ENCODE measurements around the gene PTS.
"Not testable (repeated sequence)": the region's sequence is repeated elsewhere in the genome, so short reads cannot be mapped to it uniquely, and the experiment has no call there.

DNA sequence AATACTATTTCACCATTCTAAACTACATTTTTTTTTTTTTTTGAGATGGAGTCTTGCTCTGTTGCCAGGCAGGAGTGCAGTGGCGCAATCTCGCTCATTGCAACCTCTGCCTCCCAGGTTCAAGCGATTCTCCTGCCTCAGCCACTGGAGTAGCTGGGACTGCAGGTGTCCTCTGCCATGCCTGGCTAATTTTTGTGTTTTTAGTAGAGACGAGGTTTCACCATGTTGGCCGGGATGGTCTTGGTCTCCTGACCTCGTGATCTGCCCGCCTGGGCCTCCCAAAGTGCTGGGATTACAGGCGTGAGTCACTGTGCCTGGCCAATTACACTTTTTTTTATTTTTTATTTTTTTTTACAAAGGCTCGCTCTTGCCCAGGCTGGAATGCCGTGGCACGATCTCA is 31.1 kb upstream of the PTS start:
- TF ChIP-seq, protein P1, sequence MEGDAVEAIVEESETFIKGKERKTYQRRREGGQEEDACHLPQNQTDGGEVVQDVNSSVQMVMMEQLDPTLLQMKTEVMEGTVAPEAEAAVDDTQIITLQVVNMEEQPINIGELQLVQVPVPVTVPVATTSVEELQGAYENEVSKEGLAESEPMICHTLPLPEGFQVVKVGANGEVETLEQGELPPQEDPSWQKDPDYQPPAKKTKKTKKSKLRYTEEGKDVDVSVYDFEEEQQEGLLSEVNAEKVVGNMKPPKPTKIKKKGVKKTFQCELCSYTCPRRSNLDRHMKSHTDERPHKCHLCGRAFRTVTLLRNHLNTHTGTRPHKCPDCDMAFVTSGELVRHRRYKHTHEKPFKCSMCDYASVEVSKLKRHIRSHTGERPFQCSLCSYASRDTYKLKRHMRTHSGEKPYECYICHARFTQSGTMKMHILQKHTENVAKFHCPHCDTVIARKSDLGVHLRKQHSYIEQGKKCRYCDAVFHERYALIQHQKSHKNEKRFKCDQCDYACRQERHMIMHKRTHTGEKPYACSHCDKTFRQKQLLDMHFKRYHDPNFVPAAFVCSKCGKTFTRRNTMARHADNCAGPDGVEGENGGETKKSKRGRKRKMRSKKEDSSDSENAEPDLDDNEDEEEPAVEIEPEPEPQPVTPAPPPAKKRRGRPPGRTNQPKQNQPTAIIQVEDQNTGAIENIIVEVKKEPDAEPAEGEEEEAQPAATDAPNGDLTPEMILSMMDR (IDR thresholded peaks at IDR 0.05) = not testable (repeated sequence)
- TF ChIP-seq JUN (CRISPR knock-in tag; IDR thresholded peaks at IDR 0.05); ETV6 (CRISPR knock-in tag; IDR thresholded peaks at IDR 0.05); ZNF263 (CRISPR knock-in tag; IDR thresholded peaks at IDR 0.05; ENCODE audit: low read depth): not testable (repeated sequence)
- TF ChIP-seq, protein P2, sequence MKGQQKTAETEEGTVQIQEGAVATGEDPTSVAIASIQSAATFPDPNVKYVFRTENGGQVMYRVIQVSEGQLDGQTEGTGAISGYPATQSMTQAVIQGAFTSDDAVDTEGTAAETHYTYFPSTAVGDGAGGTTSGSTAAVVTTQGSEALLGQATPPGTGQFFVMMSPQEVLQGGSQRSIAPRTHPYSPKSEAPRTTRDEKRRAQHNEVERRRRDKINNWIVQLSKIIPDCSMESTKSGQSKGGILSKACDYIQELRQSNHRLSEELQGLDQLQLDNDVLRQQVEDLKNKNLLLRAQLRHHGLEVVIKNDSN (CRISPR knock-in tag; IDR thresholded peaks at IDR 0.05) = not testable (repeated sequence)
- TF ChIP-seq, protein P3, sequence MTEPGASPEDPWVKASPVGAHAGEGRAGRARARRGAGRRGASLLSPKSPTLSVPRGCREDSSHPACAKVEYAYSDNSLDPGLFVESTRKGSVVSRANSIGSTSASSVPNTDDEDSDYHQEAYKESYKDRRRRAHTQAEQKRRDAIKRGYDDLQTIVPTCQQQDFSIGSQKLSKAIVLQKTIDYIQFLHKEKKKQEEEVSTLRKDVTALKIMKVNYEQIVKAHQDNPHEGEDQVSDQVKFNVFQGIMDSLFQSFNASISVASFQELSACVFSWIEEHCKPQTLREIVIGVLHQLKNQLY (CRISPR knock-in tag; IDR thresholded peaks at IDR 0.05) = not testable (repeated sequence)
- TF ChIP-seq, protein P4, sequence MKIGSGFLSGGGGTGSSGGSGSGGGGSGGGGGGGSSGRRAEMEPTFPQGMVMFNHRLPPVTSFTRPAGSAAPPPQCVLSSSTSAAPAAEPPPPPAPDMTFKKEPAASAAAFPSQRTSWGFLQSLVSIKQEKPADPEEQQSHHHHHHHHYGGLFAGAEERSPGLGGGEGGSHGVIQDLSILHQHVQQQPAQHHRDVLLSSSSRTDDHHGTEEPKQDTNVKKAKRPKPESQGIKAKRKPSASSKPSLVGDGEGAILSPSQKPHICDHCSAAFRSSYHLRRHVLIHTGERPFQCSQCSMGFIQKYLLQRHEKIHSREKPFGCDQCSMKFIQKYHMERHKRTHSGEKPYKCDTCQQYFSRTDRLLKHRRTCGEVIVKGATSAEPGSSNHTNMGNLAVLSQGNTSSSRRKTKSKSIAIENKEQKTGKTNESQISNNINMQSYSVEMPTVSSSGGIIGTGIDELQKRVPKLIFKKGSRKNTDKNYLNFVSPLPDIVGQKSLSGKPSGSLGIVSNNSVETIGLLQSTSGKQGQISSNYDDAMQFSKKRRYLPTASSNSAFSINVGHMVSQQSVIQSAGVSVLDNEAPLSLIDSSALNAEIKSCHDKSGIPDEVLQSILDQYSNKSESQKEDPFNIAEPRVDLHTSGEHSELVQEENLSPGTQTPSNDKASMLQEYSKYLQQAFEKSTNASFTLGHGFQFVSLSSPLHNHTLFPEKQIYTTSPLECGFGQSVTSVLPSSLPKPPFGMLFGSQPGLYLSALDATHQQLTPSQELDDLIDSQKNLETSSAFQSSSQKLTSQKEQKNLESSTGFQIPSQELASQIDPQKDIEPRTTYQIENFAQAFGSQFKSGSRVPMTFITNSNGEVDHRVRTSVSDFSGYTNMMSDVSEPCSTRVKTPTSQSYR (CRISPR knock-in tag; IDR thresholded peaks at IDR 0.05) = not testable (repeated sequence)
- TF ChIP-seq, protein P5, sequence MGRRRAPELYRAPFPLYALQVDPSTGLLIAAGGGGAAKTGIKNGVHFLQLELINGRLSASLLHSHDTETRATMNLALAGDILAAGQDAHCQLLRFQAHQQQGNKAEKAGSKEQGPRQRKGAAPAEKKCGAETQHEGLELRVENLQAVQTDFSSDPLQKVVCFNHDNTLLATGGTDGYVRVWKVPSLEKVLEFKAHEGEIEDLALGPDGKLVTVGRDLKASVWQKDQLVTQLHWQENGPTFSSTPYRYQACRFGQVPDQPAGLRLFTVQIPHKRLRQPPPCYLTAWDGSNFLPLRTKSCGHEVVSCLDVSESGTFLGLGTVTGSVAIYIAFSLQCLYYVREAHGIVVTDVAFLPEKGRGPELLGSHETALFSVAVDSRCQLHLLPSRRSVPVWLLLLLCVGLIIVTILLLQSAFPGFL (CRISPR knock-in tag; IDR thresholded peaks at IDR 0.05; ENCODE audit: borderline replicate concordance) = not testable (repeated sequence)
- TF ChIP-seq, protein P6, sequence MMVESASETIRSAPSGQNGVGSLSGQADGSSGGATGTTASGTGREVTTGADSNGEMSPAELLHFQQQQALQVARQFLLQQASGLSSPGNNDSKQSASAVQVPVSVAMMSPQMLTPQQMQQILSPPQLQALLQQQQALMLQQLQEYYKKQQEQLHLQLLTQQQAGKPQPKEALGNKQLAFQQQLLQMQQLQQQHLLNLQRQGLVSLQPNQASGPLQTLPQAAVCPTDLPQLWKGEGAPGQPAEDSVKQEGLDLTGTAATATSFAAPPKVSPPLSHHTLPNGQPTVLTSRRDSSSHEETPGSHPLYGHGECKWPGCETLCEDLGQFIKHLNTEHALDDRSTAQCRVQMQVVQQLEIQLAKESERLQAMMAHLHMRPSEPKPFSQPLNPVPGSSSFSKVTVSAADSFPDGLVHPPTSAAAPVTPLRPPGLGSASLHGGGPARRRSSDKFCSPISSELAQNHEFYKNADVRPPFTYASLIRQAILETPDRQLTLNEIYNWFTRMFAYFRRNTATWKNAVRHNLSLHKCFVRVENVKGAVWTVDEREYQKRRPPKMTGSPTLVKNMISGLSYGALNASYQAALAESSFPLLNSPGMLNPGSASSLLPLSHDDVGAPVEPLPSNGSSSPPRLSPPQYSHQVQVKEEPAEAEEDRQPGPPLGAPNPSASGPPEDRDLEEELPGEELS (CRISPR knock-in tag; IDR thresholded peaks at IDR 0.05) = not testable (repeated sequence)
- TF ChIP-seq, protein P7, sequence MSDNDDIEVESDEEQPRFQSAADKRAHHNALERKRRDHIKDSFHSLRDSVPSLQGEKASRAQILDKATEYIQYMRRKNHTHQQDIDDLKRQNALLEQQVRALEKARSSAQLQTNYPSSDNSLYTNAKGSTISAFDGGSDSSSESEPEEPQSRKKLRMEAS (CRISPR knock-in tag; IDR thresholded peaks at IDR 0.05) = not testable (repeated sequence)
- TF ChIP-seq, protein P8, sequence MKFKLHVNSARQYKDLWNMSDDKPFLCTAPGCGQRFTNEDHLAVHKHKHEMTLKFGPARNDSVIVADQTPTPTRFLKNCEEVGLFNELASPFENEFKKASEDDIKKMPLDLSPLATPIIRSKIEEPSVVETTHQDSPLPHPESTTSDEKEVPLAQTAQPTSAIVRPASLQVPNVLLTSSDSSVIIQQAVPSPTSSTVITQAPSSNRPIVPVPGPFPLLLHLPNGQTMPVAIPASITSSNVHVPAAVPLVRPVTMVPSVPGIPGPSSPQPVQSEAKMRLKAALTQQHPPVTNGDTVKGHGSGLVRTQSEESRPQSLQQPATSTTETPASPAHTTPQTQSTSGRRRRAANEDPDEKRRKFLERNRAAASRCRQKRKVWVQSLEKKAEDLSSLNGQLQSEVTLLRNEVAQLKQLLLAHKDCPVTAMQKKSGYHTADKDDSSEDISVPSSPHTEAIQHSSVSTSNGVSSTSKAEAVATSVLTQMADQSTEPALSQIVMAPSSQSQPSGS (CRISPR knock-in tag; IDR thresholded peaks at IDR 0.05; ENCODE audit: borderline replicate concordance, low read depth) = not testable (repeated sequence)
